ENCODE data around the gene ZNF891.

The ZNF891 gene
- total RNA-seq, result 22.2 to 29.1 reads per million in 2 donors

DNA sequence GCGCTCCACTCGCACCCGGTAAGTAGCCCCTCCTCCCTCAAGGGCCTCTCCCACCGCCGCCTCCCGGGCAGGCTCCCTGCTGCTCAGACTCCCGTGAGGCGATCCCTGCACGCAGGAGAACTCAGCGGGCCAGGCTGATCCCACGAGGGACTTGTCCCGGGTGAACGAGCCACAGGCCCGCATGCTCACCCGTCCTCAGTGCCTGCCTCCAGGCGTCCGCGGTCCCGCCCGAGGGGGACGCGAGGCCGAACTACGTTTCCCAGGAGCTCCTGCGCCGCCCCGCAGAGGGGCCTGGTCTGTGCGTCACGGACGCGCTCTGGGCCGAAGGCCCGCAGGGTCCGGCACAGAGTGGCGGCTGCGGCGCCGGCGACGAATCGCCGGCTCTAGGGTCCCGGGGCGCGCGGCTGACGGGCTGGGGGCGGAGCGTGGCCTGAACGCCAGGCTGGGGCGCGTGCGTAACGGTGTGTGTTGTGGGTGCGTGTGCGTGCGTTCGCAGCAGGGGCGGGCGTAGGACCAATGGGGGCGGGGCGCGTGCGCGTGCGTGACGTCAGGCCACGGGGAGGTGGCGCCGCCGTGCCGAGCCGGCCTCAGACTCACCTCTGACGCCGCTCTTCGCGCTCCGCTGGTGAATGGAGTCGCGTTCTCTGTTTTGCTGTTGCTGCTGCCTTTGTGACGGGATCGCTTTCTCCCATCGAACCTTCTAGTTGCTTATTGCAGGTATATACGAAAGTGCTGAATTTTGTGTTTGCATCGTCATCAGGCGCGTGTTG lies at the start of gene ZNF891, which contains the start of gene ZNF10:
TSS of gene ZNF891 (minus strand) at position 237 of the 770 bp plus-strand sequence. CDS start 8,356 bp downstream, outside the sequence.
TSS of gene ZNF10 (plus strand) at position 590 of the 770 bp plus-strand sequence. CDS start 13,866 bp downstream, outside the sequence.
- peak; percentile 96 for DNase-seq

GRCh38 chr12:133174901-133175300 lies 44.8 kb upstream of the ZNF891 start:
- DNase-seq, result no peak

DNA sequence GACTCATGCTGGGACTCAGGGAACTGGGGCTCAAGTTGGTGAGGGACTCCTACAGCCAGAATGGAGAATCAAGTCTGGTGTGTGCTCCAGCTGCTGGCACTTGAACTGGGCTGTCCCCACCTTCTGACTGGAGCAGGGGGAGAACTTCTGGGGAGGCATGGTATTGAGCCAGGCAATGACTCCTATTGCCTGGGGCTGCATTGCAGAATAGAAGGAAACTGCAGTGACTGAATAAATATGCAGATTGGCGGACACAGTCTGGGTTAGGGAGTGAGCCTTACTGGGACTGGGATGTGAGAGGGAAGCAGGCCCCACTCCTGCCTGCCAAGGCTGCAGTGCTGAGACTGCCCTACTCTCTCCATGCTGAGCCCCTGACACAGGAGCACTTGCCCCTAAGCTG lies 42.4 kb upstream of the ZNF891 start:
- no peak for DNase-seq

- no peak for DNase-seq
These were observed 35.7 kb upstream of the ZNF891 start for GRCh38 chr12:133165776-133166175.

GRCh38 chr12:133156125-133156690 lies 26.1 kb upstream of the ZNF891 start:
- no peak for DNase-seq

DNA sequence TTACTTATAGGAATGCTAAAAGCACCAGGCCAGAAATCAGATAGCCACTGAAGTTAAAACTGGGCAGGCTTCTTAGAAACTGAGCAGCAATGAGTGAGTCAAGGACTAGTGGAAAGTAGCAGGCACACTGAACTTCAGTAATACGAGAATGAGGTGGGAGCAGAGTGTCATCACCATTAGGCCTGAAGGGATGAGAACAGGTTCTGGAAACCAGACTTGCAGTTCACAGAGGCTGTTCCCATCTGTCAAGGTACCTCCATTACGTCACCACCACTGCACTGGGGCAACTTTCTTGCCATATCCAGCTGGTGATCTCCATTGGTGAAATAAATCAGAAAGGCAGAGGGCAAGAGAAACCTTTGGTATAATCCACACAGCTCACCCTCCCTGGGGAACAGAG lies 15.9 kb upstream of the ZNF891 start:
- no peak for DNase-seq

GRCh38 chr12:133135747-133136146 lies 5.7 kb upstream of the ZNF891 start:
- DNase-seq, result no peak

DNA sequence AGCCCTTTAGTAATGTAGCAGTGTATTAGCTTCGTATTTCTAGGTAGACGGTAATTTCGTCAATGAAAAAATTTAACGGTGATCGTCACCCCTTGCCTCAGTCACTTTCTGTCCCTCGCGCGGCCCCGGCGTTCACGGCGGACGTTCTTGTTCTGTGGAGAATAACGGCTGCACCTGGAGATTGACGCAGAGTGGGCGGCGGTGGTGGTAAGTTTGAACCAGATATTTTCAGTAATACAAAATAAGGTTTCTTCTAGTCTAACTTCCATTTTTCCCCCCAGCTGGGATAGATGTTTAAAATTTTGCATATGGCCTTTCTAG lies 694 bp upstream of the ZNF891 start:
- peak; percentile 36 for DNase-seq

GRCh38 chr12:133129368-133130037 lies 571 bp downstream of the ZNF891 start:
- DNase-seq, result no peak

- no peak for DNase-seq
These were observed 5.4 kb downstream of the ZNF891 start for GRCh38 chr12:133124674-133125073.

DNA sequence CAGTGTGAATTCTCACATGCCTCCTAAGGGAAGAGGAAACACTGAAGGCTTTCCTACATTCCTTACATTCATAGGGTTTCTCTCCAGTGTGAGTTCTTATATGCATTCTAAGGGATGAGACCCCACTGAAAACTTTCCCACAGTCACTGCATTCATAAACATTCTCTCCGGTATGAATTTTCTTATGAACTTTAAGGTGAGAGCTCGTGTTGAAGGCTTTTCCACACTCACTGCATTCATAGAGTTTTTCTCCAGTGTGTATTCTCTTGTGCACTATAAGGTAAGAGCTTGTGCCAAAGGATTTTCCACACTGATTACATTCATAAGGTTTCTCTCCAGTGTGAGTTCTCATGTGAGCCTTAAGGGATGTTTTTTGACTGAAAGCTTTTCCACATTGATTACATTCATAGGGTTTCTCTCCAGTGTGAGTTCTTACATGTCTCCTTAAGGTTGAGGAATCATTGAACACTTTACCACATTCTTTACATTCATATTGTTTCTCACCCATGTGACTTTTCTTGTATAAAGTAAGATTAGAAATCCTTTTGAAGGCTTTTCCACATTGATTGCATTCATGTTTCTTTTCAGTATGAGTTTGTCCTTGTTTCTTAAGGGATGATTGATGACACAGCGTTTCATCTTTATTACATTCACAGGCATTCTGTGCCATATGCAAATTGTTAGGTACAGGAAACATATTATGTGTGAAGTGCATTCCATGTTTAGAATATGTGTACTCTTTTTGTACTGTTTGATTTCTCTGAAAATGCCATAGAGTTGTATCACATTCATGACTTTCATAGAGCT lies 9.5 kb downstream of the ZNF891 start:
- DNase-seq, result no peak

DNA sequence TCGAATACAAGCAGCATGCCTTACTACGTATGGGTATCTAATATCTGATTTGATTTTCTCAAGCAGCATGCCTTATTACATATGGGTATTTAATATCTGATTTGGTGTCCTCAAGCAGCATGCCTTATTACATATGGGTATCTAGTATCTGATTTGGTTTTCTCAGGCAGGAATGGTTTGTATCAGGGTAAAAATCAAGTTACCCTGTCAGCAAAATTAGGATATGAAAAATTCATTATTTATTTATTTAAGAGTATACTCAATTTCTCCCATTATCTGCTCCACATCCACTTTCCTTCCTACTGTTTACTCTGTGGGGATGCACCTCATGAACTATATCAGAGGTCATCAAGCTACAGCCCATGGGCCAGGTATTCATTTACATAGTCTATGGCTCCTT lies 21.9 kb downstream of the ZNF891 start:
- DNase-seq, result no peak

DNA sequence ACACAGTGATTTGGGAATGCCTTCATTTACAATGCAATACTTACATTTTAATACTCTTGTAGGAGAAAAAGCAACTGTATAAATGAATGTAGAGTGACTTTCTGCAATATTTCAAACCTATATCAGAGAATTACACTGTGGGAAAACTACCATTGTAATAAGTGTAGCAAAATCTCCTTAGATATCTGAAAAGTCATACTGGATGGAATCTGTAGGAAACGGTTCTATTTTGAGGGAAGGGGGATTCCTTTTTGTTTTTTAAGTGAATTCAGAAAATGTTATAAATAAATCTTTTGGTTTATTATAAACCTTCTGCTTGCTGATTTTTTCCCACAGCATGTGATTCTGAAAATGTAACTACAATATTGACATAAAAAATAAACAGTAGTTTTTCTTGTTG lies 23.0 kb downstream of the ZNF891 start:
- DNase-seq, result no peak

DNA sequence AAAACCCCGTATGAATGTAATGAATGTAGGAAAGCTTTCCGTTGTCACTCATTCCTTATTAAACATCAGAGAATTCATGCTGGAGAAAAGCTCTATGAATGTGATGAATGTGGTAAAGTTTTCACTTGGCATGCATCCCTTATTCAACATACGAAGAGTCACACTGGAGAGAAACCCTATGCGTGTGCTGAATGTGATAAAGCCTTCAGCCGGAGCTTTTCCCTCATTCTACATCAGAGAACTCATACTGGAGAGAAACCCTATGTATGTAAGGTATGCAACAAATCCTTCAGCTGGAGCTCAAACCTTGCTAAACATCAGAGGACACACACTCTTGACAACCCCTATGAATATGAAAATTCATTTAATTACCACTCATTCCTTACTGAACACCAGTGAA lies 23.8 kb downstream of the ZNF891 start:
- DNase-seq, result no peak

DNA sequence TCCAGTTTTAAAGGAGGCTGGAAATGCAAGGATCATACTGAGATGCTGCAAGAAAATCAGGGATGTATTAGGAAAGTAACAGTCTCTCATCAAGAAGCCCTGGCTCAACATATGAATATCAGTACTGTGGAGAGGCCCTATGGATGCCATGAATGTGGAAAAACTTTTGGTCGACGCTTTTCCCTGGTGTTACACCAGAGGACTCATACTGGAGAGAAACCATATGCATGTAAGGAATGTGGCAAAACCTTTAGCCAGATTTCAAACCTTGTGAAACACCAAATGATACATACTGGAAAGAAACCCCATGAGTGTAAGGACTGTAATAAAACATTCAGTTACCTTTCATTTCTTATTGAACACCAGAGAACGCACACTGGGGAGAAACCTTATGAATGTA lies 24.5 kb downstream of the ZNF891 start:
- DNase-seq, result no peak

GRCh38 chr12:133083345-133083744 lies 46.7 kb downstream of the ZNF891 start:
- DNase-seq, result no peak

GRCh38 chr12:133081159-133081780 lies 48.8 kb downstream of the ZNF891 start:
- DNase-seq, result no peak

DNA sequence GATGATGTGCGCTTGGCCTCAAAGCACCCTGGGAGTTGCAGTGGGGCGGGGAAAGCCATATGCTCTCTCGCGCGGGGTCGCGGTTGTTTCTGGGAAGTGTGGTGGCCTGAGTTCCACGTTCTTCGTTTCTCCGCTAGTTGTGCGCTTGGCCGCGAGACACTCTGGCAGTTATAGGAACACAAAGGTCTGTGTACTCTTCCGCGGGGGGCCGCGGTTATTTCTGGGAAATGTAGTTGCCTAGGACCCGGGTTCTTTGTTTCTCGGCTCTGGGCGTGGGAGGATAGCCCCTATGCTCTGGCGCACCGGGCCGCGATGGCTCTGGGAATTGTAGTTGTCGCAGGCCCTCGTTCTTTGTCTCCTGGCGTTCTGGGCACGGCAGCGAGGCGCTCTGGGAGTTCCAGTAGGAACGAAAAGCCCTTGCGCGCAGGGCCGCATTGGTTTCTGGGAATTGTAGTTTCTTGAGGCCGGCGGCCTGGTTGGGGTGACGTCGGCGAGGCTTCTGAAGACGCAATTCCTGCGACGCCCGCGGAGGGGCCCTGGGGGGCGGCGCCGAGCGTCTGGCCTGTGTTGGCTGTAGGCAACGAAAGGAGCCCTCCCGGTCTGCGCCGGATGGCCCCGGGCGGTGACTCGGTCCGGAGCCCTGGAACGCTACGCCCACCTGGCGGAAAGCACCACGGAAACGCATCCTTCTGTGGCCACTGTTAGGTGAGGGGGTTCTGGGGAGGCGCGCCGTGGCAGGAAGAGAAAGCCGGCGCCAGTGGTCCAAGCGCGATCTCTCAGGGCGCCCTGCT lies 49.5 kb downstream of the ZNF891 start, which contains the start of gene ZNF140:
TSS of gene ZNF140 (plus strand) at position 556 of the 791 bp plus-strand sequence. CDS start 398 bp downstream, outside the sequence.
- DNase-seq, result peak; percentile 88

- peak; percentile 90 for DNase-seq
These were observed 50.1 kb downstream of the ZNF891 start for GRCh38 chr12:133080026-133080367.

GRCh38 chr12:133073836-133074235 lies 56.2 kb downstream of the ZNF891 start:
- no peak for DNase-seq

DNA sequence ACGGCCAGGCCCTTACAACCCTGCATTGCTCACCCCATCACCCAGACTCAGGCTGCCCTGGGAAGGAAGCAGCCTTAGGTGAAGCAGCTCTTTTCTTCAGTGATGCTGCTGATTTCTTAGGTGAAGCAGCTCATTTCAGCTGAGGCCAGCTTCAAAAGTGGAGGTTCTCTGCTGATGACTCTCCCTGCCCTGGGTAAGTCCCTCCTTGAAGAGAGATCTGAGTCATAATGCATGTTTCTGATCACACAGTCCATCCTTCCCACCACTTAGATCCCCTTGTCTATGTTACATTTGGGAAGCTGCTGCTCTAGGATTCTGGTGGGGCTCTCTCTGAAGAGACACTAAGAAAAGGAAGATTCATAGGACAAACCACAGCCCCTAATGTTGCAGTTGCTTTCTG lies 66.5 kb downstream of the ZNF891 start:
- DNase-seq, result no peak

DNA sequence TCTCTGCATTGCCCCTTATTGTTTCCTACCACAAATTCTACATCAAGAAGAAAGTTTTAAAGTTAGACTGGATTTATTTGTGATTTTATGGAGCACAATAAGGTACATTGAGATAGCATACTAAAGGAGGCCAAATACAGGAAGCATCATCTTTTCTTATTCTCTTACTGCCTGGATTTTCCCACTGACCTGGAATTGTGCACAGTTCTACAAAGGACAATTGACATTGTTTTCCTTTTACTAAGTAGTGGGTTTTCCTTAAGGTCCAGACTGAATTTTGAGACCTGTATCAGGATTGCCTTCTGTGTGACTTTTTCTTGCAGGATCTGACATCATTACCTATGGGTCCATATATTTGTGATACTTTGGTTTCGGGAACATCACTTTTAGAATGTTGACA lies 68.1 kb downstream of the ZNF891 start:
- no peak for DNase-seq

All from T-helper 9 cell (primary cell).